SK-N-SH treated with all-trans-retinoic acid at 6 μM for 48 hours (cell line): ENCODE data around the gene MAML2.

Experiments
- ATAC-seq: fragments of 200-7000 bp; cut with Tn5 transposase; 3 replicates; pipeline ENCODE4 v1.9.1; 2020; ENCODE audit warnings: mild to moderate bottlenecking, moderate library complexity
- ARNTL ChIP-seq: fragments of 450-650 bp; formaldehyde crosslinking; IDR thresholded peaks from 2 replicates; pipeline ENCODE4 v1.5.0; 2020; ENCODE audit warnings: low read depth, mild to moderate bottlenecking, moderate library complexity, borderline replicate concordance
- BACH2 ChIP-seq: fragments of 250-450 bp; sonication (Bioruptor Pico); IDR thresholded peaks from 2 replicates; pipeline ENCODE4 v1.9.0; 2021; ENCODE audit warnings: mild to moderate bottlenecking, borderline replicate concordance
- CSDC2 ChIP-seq: fragments of 250-450 bp; sonication (Bioruptor Pico); IDR thresholded peaks from 2 replicates; pipeline ENCODE4 v1.5.0; 2020; ENCODE audit warnings: mild to moderate bottlenecking, moderate library complexity
- ESRRG ChIP-seq: fragments of 250-450 bp; sonication (Bioruptor Pico); IDR thresholded peaks from 2 replicates; pipeline ENCODE4 v1.6.1; 2021; ENCODE audit warnings: mild to moderate bottlenecking
- GLIS3 ChIP-seq: fragments of 250-450 bp; sonication (Bioruptor Pico); IDR thresholded peaks from 2 replicates; pipeline ENCODE4 v1.5.0; 2020; ENCODE audit warnings: mild to moderate bottlenecking, moderate library complexity
- ISL1 ChIP-seq: fragments of 250-450 bp; sonication (Bioruptor Pico); IDR thresholded peaks from 2 replicates; pipeline ENCODE4 v2.1.2; 2022; ENCODE audit warnings: mild to moderate bottlenecking, moderate library complexity
- OSR1 ChIP-seq: fragments of 250-450 bp; sonication (Bioruptor Pico); IDR thresholded peaks from 2 replicates; pipeline ENCODE4 v1.8.0; 2022; ENCODE audit warnings: moderate library complexity, mild to moderate bottlenecking, inconsistent platforms
- PPARA ChIP-seq: fragments of 250-450 bp; sonication (Bioruptor Pico); IDR thresholded peaks from 2 replicates; pipeline ENCODE4 v1.5.0; 2020; ENCODE audit warnings: mild to moderate bottlenecking, borderline replicate concordance
- RARB ChIP-seq: fragments of 250-450 bp; sonication (Bioruptor Pico); IDR thresholded peaks from 2 replicates; pipeline ENCODE4 v1.8.0; 2021; ENCODE audit warnings: mild to moderate bottlenecking, moderate library complexity
- SNAI2 ChIP-seq: fragments of 250-450 bp; sonication (Bioruptor Pico); IDR thresholded peaks from 2 replicates; pipeline ENCODE4 v1.5.0; 2020; ENCODE audit warnings: mild to moderate bottlenecking, moderate library complexity
- TCF4 ChIP-seq: fragments of 250-450 bp; sonication (Bioruptor Pico); IDR thresholded peaks from 2 replicates; pipeline ENCODE4 v1.8.0; 2021; ENCODE audit warnings: mild to moderate bottlenecking, moderate library complexity, borderline replicate concordance
- TOX ChIP-seq: fragments of 250-450 bp; sonication (Bioruptor Pico); IDR thresholded peaks from 2 replicates; pipeline ENCODE4 v1.8.0; 2021; ENCODE audit warnings: mild to moderate bottlenecking, moderate library complexity, borderline replicate concordance
- ZC3H10 ChIP-seq: fragments of 250-450 bp; sonication (Bioruptor Pico); IDR thresholded peaks from 2 replicates; pipeline ENCODE4 v1.5.1; 2021; ENCODE audit warnings: mild to moderate bottlenecking, moderate library complexity
- ZFP3 ChIP-seq: fragments of 250-450 bp; sonication (Bioruptor Pico); IDR thresholded peaks from 2 replicates; pipeline ENCODE4 v1.5.0; 2020; ENCODE audit warnings: mild to moderate bottlenecking, moderate library complexity
- ZFP30 ChIP-seq: fragments of 450-650 bp; formaldehyde crosslinking; IDR thresholded peaks from 2 replicates; pipeline ENCODE4 v1.5.0; 2022; ENCODE audit warnings: mild to moderate bottlenecking, moderate library complexity
- ZNF565 ChIP-seq: fragments of 450-650 bp; formaldehyde crosslinking; conservative IDR thresholded peaks from 2 replicates; pipeline ENCODE4 v1.5.0; 2020; ENCODE audit warnings: low read depth, mild to moderate bottlenecking, moderate library complexity
- ZNF70 ChIP-seq: fragments of 450-650 bp; formaldehyde crosslinking; IDR thresholded peaks from 2 replicates; pipeline ENCODE4 v1.5.0; 2020; ENCODE audit warnings: mild to moderate bottlenecking, moderate library complexity
- ZNF8 ChIP-seq: fragments of 450-650 bp; formaldehyde crosslinking; IDR thresholded peaks from 2 replicates; pipeline ENCODE4 v1.5.0; 2020; ENCODE audit warnings: mild to moderate bottlenecking, moderate library complexity
- TF ChIP-seq, protein P1 (sequence below): fragments of 250-450 bp; sonication (Bioruptor Pico); IDR thresholded peaks from 2 replicates; pipeline ENCODE4 v1.5.0; 2020; ENCODE audit warnings: mild to moderate bottlenecking, moderate library complexity
- TF ChIP-seq, protein P2 (sequence below): fragments of 250-450 bp; sonication (Bioruptor Pico); IDR thresholded peaks from 2 replicates; pipeline ENCODE4 v1.8.0; 2020; ENCODE audit warnings: mild to moderate bottlenecking, moderate library complexity, borderline replicate concordance
- TF ChIP-seq, protein P3 (sequence below): fragments of 250-450 bp; sonication (Bioruptor Pico); IDR thresholded peaks from 2 replicates; pipeline ENCODE4 v1.5.1; 2021; ENCODE audit warnings: mild to moderate bottlenecking, moderate library complexity
- TF ChIP-seq, protein P4 (sequence below): fragments of 250-450 bp; sonication (Bioruptor Pico); IDR thresholded peaks from 2 replicates; pipeline ENCODE4 v1.5.1; 2020; ENCODE audit warnings: low read depth, mild to moderate bottlenecking, moderate library complexity
- TF ChIP-seq, protein P5 (sequence below): fragments of 250-450 bp; sonication (Bioruptor Pico); IDR thresholded peaks from 2 replicates; pipeline ENCODE4 v1.8.0; 2021; ENCODE audit warnings: low read depth, mild to moderate bottlenecking, moderate library complexity, borderline replicate concordance

The MAML2 gene

GRCh38 chr11:96112192-96113128 lies 230.5 kb downstream of the MAML2 start:
- TF ChIP-seq, protein P1, sequence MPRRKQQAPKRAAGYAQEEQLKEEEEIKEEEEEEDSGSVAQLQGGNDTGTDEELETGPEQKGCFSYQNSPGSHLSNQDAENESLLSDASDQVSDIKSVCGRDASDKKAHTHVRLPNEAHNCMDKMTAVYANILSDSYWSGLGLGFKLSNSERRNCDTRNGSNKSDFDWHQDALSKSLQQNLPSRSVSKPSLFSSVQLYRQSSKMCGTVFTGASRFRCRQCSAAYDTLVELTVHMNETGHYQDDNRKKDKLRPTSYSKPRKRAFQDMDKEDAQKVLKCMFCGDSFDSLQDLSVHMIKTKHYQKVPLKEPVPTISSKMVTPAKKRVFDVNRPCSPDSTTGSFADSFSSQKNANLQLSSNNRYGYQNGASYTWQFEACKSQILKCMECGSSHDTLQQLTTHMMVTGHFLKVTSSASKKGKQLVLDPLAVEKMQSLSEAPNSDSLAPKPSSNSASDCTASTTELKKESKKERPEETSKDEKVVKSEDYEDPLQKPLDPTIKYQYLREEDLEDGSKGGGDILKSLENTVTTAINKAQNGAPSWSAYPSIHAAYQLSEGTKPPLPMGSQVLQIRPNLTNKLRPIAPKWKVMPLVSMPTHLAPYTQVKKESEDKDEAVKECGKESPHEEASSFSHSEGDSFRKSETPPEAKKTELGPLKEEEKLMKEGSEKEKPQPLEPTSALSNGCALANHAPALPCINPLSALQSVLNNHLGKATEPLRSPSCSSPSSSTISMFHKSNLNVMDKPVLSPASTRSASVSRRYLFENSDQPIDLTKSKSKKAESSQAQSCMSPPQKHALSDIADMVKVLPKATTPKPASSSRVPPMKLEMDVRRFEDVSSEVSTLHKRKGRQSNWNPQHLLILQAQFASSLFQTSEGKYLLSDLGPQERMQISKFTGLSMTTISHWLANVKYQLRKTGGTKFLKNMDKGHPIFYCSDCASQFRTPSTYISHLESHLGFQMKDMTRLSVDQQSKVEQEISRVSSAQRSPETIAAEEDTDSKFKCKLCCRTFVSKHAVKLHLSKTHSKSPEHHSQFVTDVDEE (CRISPR knock-in tag) = no peak
- TF ChIP-seq ISL1 (CRISPR knock-in tag) (peak; percentile 21), GLIS3 (no peak), PPARA (CRISPR knock-in tag) (no peak), ARNTL (CRISPR knock-in tag) (no peak), ZFP3 (CRISPR knock-in tag) (peak; percentile 23; the same call in 1 of the 2 replicates), ZC3H10 (CRISPR knock-in tag) (no peak), ZNF70 (CRISPR knock-in tag) (no peak), CSDC2 (CRISPR knock-in tag) (peak; percentile 77; the same call in 1 of the 2 replicates), OSR1 (CRISPR knock-in tag) (no peak), SNAI2 (CRISPR knock-in tag) (no peak), ZFP30 (no peak), ESRRG (no peak), ZNF8 (no peak), ZNF565 (CRISPR knock-in tag) (no peak), BACH2 (no peak), TCF4 (no peak), TOX (no peak), RARB (CRISPR knock-in tag) (no peak)
- TF ChIP-seq, protein P2, sequence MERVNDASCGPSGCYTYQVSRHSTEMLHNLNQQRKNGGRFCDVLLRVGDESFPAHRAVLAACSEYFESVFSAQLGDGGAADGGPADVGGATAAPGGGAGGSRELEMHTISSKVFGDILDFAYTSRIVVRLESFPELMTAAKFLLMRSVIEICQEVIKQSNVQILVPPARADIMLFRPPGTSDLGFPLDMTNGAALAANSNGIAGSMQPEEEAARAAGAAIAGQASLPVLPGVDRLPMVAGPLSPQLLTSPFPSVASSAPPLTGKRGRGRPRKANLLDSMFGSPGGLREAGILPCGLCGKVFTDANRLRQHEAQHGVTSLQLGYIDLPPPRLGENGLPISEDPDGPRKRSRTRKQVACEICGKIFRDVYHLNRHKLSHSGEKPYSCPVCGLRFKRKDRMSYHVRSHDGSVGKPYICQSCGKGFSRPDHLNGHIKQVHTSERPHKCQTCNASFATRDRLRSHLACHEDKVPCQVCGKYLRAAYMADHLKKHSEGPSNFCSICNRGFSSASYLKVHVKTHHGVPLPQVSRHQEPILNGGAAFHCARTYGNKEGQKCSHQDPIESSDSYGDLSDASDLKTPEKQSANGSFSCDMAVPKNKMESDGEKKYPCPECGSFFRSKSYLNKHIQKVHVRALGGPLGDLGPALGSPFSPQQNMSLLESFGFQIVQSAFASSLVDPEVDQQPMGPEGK (CRISPR knock-in tag) = 0 out of 2 replicates have a peak, but pooled peaks have one; percentile 13
- TF ChIP-seq, protein P3, sequence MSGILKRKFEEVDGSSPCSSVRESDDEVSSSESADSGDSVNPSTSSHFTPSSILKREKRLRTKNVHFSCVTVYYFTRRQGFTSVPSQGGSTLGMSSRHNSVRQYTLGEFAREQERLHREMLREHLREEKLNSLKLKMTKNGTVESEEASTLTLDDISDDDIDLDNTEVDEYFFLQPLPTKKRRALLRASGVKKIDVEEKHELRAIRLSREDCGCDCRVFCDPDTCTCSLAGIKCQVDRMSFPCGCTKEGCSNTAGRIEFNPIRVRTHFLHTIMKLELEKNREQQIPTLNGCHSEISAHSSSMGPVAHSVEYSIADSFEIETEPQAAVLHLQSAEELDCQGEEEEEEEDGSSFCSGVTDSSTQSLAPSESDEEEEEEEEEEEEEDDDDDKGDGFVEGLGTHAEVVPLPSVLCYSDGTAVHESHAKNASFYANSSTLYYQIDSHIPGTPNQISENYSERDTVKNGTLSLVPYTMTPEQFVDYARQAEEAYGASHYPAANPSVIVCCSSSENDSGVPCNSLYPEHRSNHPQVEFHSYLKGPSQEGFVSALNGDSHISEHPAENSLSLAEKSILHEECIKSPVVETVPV (CRISPR knock-in tag) = no peak
- TF ChIP-seq, protein P4, sequence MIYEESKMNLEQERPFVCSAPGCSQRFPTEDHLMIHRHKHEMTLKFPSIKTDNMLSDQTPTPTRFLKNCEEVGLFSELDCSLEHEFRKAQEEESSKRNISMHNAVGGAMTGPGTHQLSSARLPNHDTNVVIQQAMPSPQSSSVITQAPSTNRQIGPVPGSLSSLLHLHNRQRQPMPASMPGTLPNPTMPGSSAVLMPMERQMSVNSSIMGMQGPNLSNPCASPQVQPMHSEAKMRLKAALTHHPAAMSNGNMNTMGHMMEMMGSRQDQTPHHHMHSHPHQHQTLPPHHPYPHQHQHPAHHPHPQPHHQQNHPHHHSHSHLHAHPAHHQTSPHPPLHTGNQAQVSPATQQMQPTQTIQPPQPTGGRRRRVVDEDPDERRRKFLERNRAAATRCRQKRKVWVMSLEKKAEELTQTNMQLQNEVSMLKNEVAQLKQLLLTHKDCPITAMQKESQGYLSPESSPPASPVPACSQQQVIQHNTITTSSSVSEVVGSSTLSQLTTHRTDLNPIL (CRISPR knock-in tag) = no peak
- TF ChIP-seq, protein P5, sequence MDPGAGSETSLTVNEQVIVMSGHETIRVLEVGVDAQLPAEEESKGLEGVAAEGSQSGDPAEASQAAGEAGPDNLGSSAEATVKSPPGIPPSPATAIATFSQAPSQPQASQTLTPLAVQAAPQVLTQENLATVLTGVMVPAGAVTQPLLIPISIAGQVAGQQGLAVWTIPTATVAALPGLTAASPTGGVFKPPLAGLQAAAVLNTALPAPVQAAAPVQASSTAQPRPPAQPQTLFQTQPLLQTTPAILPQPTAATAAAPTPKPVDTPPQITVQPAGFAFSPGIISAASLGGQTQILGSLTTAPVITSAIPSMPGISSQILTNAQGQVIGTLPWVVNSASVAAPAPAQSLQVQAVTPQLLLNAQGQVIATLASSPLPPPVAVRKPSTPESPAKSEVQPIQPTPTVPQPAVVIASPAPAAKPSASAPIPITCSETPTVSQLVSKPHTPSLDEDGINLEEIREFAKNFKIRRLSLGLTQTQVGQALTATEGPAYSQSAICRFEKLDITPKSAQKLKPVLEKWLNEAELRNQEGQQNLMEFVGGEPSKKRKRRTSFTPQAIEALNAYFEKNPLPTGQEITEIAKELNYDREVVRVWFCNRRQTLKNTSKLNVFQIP (CRISPR knock-in tag) = no peak
- ATAC-seq = peak; percentile 83

DNA sequence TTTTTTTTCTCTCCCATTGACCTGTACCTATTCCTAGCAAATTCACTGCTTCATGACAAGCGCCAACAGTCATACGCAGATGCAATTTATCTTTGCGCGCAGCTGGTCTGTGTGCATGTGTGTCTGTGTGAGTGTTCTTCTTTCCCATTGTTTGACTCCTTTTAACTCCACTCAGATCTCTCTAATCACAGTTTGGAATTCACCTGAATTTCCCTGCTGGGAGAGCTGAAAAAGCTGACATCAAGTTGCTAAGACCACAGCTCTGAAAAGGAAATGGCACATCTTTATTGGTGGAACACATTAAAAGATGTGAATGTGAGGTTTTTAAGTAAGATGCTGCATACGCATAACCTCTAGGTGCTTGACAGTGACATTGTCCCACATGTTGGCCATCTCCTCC lies 231.7 kb downstream of the MAML2 start:
- no peak for TF ChIP-seq BACH2
- TF ChIP-seq ZC3H10 (CRISPR knock-in tag) = no peak
- no peak for ATAC-seq
